ENCODE results near the gene GFM2. TPM values are rescaled to one million over a fixed set of nuclear protein-coding genes. Genes with fewer than 3 reads are reported as not detected.
"Not testable (repeated sequence)": the region's sequence is repeated elsewhere in the genome, so short reads cannot be mapped to it uniquely, and the experiment has no call there.

Gene GFM2, protein sequence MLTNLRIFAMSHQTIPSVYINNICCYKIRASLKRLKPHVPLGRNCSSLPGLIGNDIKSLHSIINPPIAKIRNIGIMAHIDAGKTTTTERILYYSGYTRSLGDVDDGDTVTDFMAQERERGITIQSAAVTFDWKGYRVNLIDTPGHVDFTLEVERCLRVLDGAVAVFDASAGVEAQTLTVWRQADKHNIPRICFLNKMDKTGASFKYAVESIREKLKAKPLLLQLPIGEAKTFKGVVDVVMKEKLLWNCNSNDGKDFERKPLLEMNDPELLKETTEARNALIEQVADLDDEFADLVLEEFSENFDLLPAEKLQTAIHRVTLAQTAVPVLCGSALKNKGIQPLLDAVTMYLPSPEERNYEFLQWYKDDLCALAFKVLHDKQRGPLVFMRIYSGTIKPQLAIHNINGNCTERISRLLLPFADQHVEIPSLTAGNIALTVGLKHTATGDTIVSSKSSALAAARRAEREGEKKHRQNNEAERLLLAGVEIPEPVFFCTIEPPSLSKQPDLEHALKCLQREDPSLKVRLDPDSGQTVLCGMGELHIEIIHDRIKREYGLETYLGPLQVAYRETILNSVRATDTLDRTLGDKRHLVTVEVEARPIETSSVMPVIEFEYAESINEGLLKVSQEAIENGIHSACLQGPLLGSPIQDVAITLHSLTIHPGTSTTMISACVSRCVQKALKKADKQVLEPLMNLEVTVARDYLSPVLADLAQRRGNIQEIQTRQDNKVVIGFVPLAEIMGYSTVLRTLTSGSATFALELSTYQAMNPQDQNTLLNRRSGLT
- polyA plus RNA-seq (2012; ENCODE audit: missing spikeins): 23.7 TPM

DNA sequence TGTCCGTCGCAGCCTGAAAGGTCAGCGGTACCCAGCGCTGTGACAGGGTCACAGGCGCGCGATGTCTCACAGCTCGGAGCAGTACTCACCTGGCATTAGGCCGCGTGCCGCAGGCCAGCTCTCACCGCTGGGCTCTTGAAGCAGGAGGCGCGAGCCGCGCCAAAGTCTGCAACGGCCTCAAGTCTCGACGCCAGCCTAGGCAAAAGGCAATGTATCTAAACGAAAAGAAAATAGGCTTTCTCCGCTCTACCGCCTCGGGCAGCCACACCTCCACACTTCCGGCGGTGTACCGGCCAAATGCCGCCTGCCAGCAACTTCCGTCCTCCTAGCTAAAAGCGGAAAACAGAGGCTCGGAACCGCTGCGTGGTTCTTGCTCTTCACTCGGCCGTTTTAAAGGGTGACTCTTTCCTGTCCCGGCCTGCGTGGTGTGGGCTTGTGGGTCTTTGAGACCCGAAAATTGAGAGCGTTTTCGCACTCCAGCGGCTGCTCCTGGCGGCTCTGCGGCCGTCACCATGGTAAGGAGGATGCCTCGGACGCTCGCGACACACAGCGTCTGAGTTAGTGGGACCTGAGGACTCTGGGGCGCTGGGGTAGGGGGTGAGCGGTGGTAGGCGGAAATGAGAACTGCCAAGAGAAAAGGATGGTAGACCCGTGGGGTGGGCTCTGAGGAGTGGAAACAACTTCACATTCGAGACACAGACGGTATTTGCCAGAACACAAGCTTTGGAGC is at the start of gene GFM2, which contains the start of gene NSA2:
Gene GFM2, minus strand, starts transcription at position 269 of the 730 bp plus-strand sequence. CDS start 3,375 bp downstream, outside the sequence.
Gene NSA2, plus strand, starts transcription at position 401 of the 730 bp plus-strand sequence. Its CDS starts 112 bp downstream, at position 513.
- FAIRE-seq (peak; percentile 93), DNase-seq (ENCODE audit: insufficient read length) (peak; percentile 48)
- TF ChIP-seq TAF1 (IDR thresholded peaks at IDR 0.05; ENCODE audit: borderline replicate concordance, low read depth, low read length) (peak; percentile 77; the same call in 1 of the 2 replicates), POLR2AphosphoS5 (IDR thresholded peaks at IDR 0.05; ENCODE audit: low read depth, low read length) (peak; percentile 82), POLR2A (IDR thresholded peaks at IDR 0.05; ENCODE audit: low read depth, low read length) (peak; percentile 82)

DNA sequence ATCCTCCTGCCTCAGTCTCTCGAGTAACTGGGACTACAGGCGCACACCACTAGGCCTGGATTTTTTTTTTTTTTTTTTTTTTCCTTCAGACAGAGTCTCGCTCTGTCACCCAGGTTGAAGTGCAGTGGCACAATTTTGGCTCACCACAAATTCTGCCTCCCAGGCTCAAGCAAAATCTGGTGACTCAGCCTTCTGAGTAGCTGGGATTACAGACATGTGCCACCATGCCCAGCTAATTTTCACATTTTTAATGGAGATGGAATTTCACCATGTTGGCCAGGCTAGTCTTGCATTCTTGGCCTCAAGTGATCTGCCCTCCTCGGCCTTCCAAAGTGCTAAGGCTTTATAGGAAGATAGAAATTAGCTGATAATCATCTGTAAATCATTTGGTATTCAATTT is 44.0 kb upstream of the GFM2 start:
- TF ChIP-seq POLR2A (IDR thresholded peaks at IDR 0.05; ENCODE audit: low read depth, low read length) (no peak), TAF1 (IDR thresholded peaks at IDR 0.05; ENCODE audit: borderline replicate concordance, low read depth, low read length) (no peak), POLR2AphosphoS5 (IDR thresholded peaks at IDR 0.05; ENCODE audit: low read depth, low read length) (no peak)
- DNase-seq (ENCODE audit: insufficient read length) (no peak), FAIRE-seq (no peak)

DNA sequence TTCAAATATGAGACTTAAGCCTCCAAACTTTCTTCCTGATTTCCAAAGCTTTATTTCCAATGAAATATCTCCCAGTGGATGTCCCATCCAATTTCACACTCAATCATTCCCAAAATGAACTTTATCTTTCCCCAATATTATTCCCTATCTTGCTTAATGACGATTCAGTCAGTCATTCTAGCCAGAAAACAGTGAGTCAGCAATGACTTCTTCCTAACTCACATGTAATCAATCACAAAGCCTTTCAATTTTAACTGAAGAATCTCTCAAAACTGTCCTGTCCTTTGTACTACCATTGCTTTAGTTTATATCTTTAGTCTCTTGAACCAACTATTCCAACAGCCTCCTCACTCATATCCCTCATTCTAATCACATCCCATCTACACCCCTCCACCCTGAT is 35.0 kb upstream of the GFM2 start:
- DNase-seq (ENCODE audit: insufficient read length) (no peak), FAIRE-seq (no peak)

DNA sequence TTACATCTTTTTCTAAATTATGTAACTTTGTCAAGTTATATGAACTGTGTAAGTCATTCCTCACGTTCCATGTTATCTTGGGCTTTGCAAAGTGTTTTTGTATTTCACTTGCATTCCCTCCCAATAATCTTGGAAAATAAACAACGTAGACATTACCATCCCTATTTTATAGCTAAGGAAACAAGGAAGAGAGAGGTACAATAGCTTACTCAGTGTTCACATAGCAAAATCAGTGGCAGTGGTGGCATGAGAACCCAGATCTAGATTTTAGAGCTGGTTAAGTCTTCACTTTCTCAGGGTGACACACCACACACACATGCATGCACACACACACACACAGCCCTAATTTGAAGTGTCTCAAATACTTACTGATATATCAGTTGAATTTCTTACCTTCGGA is 34.3 kb upstream of the GFM2 start:
- TF ChIP-seq POLR2AphosphoS5 (IDR thresholded peaks at IDR 0.05; ENCODE audit: low read depth, low read length) (no peak), TAF1 (IDR thresholded peaks at IDR 0.05; ENCODE audit: borderline replicate concordance, low read depth, low read length) (no peak), POLR2A (IDR thresholded peaks at IDR 0.05; ENCODE audit: low read depth, low read length) (no peak)
- DNase-seq (ENCODE audit: insufficient read length) (no peak), FAIRE-seq (no peak)

More for the DNA sequence above, 35.0 kb upstream of the GFM2 start:
- TF ChIP-seq POLR2A (IDR thresholded peaks at IDR 0.05; ENCODE audit: low read depth, low read length) (no peak), TAF1 (IDR thresholded peaks at IDR 0.05; ENCODE audit: borderline replicate concordance, low read depth, low read length) (no peak), POLR2AphosphoS5 (IDR thresholded peaks at IDR 0.05; ENCODE audit: low read depth, low read length) (no peak)

DNA sequence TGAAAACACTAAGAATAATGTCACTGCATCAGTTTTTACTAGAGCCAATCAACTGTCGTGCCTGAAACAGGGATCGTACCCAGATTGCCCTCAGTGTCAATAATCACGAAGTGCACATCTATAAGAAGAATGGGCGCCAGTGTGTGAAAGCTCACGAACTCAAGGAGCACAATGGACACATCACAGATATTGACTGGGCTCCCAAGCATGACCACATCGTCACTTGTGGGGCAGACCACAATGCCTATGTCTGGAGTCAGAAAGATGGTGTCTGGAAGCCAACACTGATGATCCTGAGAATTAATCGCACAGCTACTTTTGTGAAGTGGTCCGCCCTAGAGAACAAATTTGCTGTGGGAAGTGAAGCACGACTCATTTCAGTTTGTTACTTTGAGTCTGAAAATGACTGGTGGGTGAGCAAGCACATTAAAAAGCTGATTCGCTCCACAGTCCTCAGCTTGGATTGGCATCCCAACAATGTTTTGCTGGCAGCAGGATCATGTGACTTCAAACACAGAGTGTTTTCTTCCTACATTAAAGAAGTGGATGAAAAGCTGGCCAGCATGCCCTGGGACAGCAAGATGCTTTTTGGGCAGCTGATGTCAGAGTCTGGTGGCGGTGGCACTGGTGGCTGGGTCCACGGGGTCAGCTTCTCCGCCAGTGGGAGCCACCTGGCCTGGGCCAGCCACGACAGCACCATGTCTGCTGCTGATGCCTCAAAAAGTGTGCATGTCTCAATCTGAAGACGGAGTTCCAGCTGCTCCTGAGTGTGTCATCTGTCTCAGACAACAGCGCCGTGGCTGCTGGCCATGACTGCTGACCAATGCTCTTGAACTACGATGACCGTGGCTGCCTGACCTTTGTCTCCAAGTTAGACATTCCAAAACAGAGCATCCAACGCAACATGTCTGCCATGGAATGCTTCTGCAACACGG is 32.3 kb upstream of the GFM2 start:
- DNase-seq (ENCODE audit: insufficient read length) (no peak), FAIRE-seq (no peak)
- TF ChIP-seq POLR2A (IDR thresholded peaks at IDR 0.05; ENCODE audit: low read depth, low read length) (no peak), TAF1 (IDR thresholded peaks at IDR 0.05; ENCODE audit: borderline replicate concordance, low read depth, low read length) (no peak), POLR2AphosphoS5 (IDR thresholded peaks at IDR 0.05; ENCODE audit: low read depth, low read length) (no peak)

DNA sequence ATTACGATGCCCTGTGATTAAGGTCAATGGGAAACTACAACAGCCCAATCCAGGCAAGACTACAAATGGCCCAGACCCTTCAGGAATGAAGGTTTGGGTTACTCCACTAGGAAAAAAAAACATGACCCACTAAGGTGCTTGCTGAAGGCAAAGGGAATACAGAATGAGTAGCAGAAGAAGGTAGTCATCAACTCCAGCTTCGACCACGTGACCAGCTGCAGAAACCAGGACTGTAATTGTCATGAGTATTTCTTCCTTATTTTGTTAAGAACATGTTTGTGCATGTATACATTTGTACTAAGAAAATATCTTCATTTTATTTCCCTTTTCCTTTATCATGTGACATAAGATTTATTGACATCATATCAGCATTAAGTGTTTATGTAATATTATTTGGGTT is 24.8 kb upstream of the GFM2 start:
- not testable (repeated sequence) for FAIRE-seq; DNase-seq (ENCODE audit: insufficient read length)

DNA sequence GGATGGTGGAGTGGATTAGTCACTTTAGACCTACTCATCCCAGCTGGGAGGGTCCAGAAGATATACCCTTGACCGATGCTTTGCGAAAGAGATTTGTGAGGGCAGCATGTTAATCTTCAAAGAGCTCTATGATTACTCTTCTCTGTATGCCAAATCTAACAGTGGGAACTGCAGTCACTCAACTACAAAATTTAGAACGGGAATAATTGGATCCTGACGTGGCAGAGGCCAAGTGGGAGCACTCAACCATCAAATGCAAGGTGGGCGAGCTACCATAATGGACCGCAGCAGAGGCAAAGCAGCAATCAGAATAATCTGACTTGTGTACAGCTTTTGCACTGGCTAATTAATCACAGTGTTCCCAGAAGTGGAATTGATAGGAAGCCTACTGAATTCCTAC is 20.5 kb upstream of the GFM2 start:
- no peak for DNase-seq (ENCODE audit: insufficient read length)
- TF ChIP-seq POLR2AphosphoS5 (IDR thresholded peaks at IDR 0.05; ENCODE audit: low read depth, low read length) (no peak), TAF1 (IDR thresholded peaks at IDR 0.05; ENCODE audit: borderline replicate concordance, low read depth, low read length) (no peak), POLR2A (IDR thresholded peaks at IDR 0.05; ENCODE audit: low read depth, low read length) (no peak)
- FAIRE-seq: no peak

DNA sequence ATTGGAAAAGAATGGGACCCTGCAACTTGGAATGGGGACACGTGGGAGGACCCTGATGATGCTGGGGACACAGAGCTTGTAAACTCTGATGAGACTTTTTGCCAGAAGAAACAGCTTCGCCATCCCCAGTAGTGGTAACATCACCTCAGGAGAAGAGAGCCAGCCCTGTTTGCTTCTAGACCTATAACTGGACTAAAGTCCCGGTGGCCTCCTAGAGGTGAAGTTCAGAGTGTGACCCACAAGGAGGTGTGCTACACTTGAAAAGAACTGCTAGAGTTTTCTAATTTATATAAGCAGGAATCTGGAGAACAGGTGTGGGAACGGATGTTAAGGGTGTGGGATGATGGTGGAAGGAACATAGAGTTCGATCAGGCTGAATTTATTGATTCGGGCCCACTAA is 19.9 kb upstream of the GFM2 start:
- DNase-seq (ENCODE audit: insufficient read length) (no peak), FAIRE-seq (no peak)
- TF ChIP-seq POLR2A (IDR thresholded peaks at IDR 0.05; ENCODE audit: low read depth, low read length) (no peak), TAF1 (IDR thresholded peaks at IDR 0.05; ENCODE audit: borderline replicate concordance, low read depth, low read length) (no peak), POLR2AphosphoS5 (IDR thresholded peaks at IDR 0.05; ENCODE audit: low read depth, low read length) (no peak)

DNA sequence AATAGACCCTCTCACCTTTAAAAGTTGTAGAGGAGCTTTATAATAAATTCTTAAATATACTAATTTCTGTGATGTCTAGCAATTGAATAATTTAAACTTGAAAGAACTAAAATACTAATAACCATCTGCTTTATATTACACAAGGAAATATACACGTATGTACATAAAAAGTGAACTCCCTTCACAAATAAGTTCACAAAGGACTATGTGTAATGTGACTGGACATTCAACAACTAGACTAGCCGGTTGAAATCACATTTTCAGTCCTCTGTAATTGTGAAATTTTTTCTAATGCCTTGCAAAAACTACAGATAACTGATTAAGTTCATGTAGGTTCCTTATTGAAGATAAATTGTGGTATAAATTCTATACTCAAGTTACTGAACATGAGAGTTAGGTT is 11.7 kb upstream of the GFM2 start:
- DNase-seq (ENCODE audit: insufficient read length): no peak
- no peak for FAIRE-seq
- TF ChIP-seq TAF1 (IDR thresholded peaks at IDR 0.05; ENCODE audit: borderline replicate concordance, low read depth, low read length) (no peak), POLR2AphosphoS5 (IDR thresholded peaks at IDR 0.05; ENCODE audit: low read depth, low read length) (no peak), POLR2A (IDR thresholded peaks at IDR 0.05; ENCODE audit: low read depth, low read length) (no peak)

DNA sequence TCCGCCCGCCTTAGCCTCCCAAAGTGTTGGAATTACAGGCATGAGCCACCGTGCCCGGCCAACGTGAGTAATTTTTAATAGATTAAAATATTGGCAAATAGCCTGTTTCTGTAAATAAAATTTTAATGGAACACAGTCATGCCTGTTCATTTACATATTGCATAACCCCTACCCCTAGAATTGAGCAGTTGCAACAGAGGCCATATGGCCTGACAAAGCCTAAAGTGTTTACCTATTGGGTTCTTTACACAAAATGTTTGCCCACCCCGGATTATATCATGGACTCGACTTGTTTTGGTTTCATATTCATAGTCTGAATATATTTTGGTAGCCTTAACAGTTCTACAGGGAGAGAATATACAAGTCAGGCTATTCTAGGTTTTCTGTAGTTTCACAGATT is 5.4 kb upstream of the GFM2 start:
- FAIRE-seq: no peak
- no peak for DNase-seq (ENCODE audit: insufficient read length)
- TF ChIP-seq POLR2A (IDR thresholded peaks at IDR 0.05; ENCODE audit: low read depth, low read length) (no peak), TAF1 (IDR thresholded peaks at IDR 0.05; ENCODE audit: borderline replicate concordance, low read depth, low read length) (no peak), POLR2AphosphoS5 (IDR thresholded peaks at IDR 0.05; ENCODE audit: low read depth, low read length) (no peak)
